K562 (cell line): ENCODE results near the gene FOS. TPM values are rescaled to one million over a fixed set of nuclear protein-coding genes. Genes with fewer than 3 reads are reported as not detected.
A peak's percentile ranks its signal among the peaks of the same experiment; 100 is the strongest.

Experiments
- ARID1B ChIP-seq: fragments of 450-650 bp; IDR thresholded peaks from 2 replicates; pipeline ENCODE4 v1.6.1; 2016; ENCODE audit warnings: antibody characterized with exemption, mild to moderate bottlenecking, inconsistent platforms
- BRD9 ChIP-seq: fragments of 450-650 bp; IDR thresholded peaks from 2 replicates; pipeline ENCODE4 v1.6.1; 2018; ENCODE audit warnings: low read depth; ENCODE audit not compliant: partially characterized antibody
- CBFA2T3 ChIP-seq: fragments of 450-650 bp; IDR thresholded peaks from 2 replicates; pipeline ENCODE4 v1.6.1; 2017
- CCNT2 ChIP-seq: IDR thresholded peaks from 2 replicates; pipeline ENCODE4 v1.6.1; 2011; ENCODE audit warnings: borderline replicate concordance, low read depth, mild to moderate bottlenecking, moderate library complexity, mixed read lengths, low read length; ENCODE audit not compliant: insufficient read length; ENCODE audit errors: extremely low read depth
- CHD4 ChIP-seq: fragments of 200-600 bp; sonication (generic); IDR thresholded peaks from 3 replicates; pipeline ENCODE4 v1.6.1; 2012; ENCODE audit warnings: low read depth, mild to moderate bottlenecking, mixed read lengths, low read length, inconsistent platforms; ENCODE audit not compliant: insufficient read depth, insufficient replicate concordance, poor library complexity, severe bottlenecking
- CREBBP ChIP-seq: IDR thresholded peaks from one replicate; pipeline ENCODE4 v1.6.1; 2012; ENCODE audit warnings: low read depth, mild to moderate bottlenecking, control low read depth, inconsistent platforms, low read length
- KLF16 ChIP-seq: IDR thresholded peaks from 2 replicates; pipeline ENCODE4 v1.6.1; 2016; ENCODE audit warnings: antibody characterized with exemption
- L3MBTL2 ChIP-seq: fragments of 450-650 bp; IDR thresholded peaks from 2 replicates; pipeline ENCODE4 v1.6.1; 2016; ENCODE audit warnings: mild to moderate bottlenecking, moderate library complexity
- NFRKB ChIP-seq: fragments of 450-650 bp; IDR thresholded peaks from 2 replicates; pipeline ENCODE4 v1.6.1; 2016; ENCODE audit warnings: low read depth
- NR2C2 ChIP-seq, 2 experiments: fragments of 200-800 bp in 1 of 2; sonication (Bioruptor generic) in 1 of 2; sonication (generic) in 1 of 2; formaldehyde crosslinking in 1 of 2; IDR thresholded peaks; 2 replicates each; pipeline versions ENCODE4 v1.6.1 to v1.8.0; 2016 to 2022; ENCODE audit warnings: mild to moderate bottlenecking in 1 of 2, missing compliant biosample characterization in 1 of 2, missing genetic modification characterization in 1 of 2, missing genetic modification reagents in 1 of 2
- RAD21 ChIP-seq, 2 experiments: fragments of 250-450 bp in 1 of 2; fragments of 450-650 bp in 1 of 2; sonication (Bioruptor Pico) in 1 of 2; formaldehyde crosslinking in 1 of 2; IDR thresholded peaks in 1 of 2; conservative IDR thresholded peaks in 1 of 2; 2 replicates each; pipeline versions ENCODE4 v1.4.0 to v1.8.0; 2020 to 2022; ENCODE audit warnings: mild to moderate bottlenecking in 2 of 2, moderate library complexity in 1 of 2
- RUNX1 ChIP-seq: sonication (generic); IDR thresholded peaks from 2 replicates; pipeline ENCODE4 v1.6.1; 2016; ENCODE audit warnings: antibody characterized with exemption, low read depth
- SMAD1 ChIP-seq: fragments of 150-350 bp; IDR thresholded peaks from 2 replicates; pipeline ENCODE4 v1.6.1; 2014; ENCODE audit warnings: low read length, low read depth; ENCODE audit not compliant: partially characterized antibody
- THRAP3 ChIP-seq: fragments of 450-650 bp; IDR thresholded peaks from 2 replicates; pipeline ENCODE4 v1.6.1; 2016; ENCODE audit warnings: mild to moderate bottlenecking, inconsistent platforms, borderline replicate concordance
- TSC22D4 ChIP-seq: fragments of 450-650 bp; IDR thresholded peaks from 2 replicates; pipeline ENCODE4 v1.6.1; 2016; ENCODE audit warnings: missing genetic modification characterization, missing biosample characterization, control low read depth
- ZNF133 ChIP-seq: fragments of 250-450 bp; sonication (Bioruptor Pico); IDR thresholded peaks from 2 replicates; pipeline ENCODE4 v1.4.0; 2020; ENCODE audit warnings: mild to moderate bottlenecking
- polyA plus RNA-seq, 8 experiments: library from polyadenylated mRNA; depleted of rRNA in 4 of 8; stranded (reverse) in 5 of 8; unstranded in 3 of 8; fragments of >200 nt; fragmentation: Nextera tagmentation in 2 of 8; fragmentation: Illumina TruSeq in 1 of 8; extraction: Ambion mirVana in 2 of 8; extraction: Trizol in 1 of 8; gene quantifications; 2 replicates each; pipeline versions ENCODE4 v1.2.1 to v1.2.3, GENCODE V29; 2011 to 2014; ENCODE audit warnings: inconsistent platforms in 1 of 8, missing spikeins in 1 of 8
- total RNA-seq, 7 experiments: library from RNA; depleted of rRNA in 6 of 7; stranded (reverse); fragments of >200 nt in 6 of 7; fragmentation: Illumina TruSeq in 2 of 7; extraction: Trizol in 2 of 7; gene quantifications; 2 replicates each; pipeline versions ENCODE4 v1.2.1 to v1.2.3, GENCODE V29; 2011 to 2021; ENCODE audit warnings: low replicate concordance in 1 of 7
- TF ChIP-seq, protein P1 (sequence below), 3 experiments: IDR thresholded peaks in 2 of 3; conservative IDR thresholded peaks in 1 of 3; 2 replicates each; pipeline ENCODE4 v1.5.1; 2011 to 2012; ENCODE audit warnings: low read length in 3 of 3, mild to moderate bottlenecking in 3 of 3, control low read depth in 2 of 3, improper control_type of control experiment in 1 of 3, inconsistent platforms in 1 of 3, low read depth in 1 of 3, mixed read lengths in 1 of 3, moderate library complexity in 1 of 3; ENCODE audit not compliant: insufficient read depth in 2 of 3
- TF ChIP-seq, protein P2 (sequence below): fragments of 450-650 bp; formaldehyde crosslinking; IDR thresholded peaks from 2 replicates; pipeline ENCODE4 v1.4.0; 2020; ENCODE audit warnings: mild to moderate bottlenecking, moderate library complexity

The FOS gene
- total and polyA plus RNA-seq, 9 of the 15 experiments (the other 6 are each of a cell fraction or from before 2014, with no cell fraction given), result 0.54 to 13.8 (median 8.9) TPM

DNA sequence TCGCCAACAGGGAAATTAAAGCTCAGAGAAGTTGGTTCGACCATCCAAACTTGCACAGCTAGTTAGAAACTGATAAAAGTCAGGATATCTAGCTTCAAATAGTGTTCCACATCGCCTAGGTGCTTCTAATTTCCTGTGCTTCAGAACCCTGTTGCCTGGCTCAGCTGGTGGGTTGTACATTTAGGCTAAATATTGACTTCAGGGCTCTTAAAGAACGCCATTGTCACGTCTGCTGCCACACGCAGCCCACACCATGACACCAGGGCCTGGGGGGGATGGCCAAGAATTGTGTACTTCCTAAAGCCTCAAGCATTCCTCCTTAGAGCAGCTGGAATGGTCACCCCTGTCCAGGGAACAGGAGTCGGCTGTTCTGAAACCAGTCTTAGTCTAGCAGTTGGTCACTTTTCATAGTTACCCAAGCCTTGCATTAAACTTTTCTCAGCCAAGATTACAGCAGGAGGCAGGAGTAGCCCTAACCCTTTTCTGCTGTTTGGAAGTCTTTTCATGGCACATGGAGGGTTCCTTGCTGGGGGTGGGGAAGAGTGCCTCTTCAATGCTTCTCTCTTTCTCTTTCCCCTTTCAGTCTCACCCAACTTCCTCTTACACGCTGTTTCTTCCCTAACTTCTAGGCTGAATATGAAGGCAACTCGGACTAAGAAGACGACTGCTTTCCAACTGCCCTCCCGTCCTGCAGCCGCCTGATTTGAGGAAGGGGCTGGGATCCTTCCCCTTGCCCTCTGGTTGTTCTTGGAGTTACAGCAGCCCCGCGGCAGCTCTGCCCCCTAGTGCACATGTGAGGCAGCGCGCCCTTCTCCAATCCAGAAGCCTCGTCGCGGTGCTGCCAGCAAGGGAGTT, 17.1 kb downstream of the FOS start (continued):
- TF ChIP-seq, protein P1, sequence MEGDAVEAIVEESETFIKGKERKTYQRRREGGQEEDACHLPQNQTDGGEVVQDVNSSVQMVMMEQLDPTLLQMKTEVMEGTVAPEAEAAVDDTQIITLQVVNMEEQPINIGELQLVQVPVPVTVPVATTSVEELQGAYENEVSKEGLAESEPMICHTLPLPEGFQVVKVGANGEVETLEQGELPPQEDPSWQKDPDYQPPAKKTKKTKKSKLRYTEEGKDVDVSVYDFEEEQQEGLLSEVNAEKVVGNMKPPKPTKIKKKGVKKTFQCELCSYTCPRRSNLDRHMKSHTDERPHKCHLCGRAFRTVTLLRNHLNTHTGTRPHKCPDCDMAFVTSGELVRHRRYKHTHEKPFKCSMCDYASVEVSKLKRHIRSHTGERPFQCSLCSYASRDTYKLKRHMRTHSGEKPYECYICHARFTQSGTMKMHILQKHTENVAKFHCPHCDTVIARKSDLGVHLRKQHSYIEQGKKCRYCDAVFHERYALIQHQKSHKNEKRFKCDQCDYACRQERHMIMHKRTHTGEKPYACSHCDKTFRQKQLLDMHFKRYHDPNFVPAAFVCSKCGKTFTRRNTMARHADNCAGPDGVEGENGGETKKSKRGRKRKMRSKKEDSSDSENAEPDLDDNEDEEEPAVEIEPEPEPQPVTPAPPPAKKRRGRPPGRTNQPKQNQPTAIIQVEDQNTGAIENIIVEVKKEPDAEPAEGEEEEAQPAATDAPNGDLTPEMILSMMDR (IDR thresholded peaks at IDR 0.05 in 2 of 3, conservative IDR thresholded peaks at IDR 0.05 in 1 of 3; ENCODE audit: insufficient read depth in 2 of 3, low read depth in 1 of 3, low read length in 3 of 3), result peak; percentile 83 to 91 (median 91)
- TF ChIP-seq NR2C2 (CRISPR knock-in tag; IDR thresholded peaks at IDR 0.05), result no peak
- TF ChIP-seq NR2C2 (tag; IDR thresholded peaks at IDR 0.05), result peak; percentile 31; the same call in 1 of the 2 replicates
- no peak for TF ChIP-seq RUNX1
- peak; percentile 44 for TF ChIP-seq L3MBTL2
- TF ChIP-seq CCNT2, result no peak
- TF ChIP-seq THRAP3, result no peak
- peak; percentile 88 for TF ChIP-seq RAD21 (CRISPR knock-in tag; conservative IDR thresholded peaks at IDR 0.05 in 1 of 2, IDR thresholded peaks at IDR 0.05 in 1 of 2)
- no peak for TF ChIP-seq CHD4
- peak; percentile 96 for TF ChIP-seq BRD9
- TF ChIP-seq, protein P2, sequence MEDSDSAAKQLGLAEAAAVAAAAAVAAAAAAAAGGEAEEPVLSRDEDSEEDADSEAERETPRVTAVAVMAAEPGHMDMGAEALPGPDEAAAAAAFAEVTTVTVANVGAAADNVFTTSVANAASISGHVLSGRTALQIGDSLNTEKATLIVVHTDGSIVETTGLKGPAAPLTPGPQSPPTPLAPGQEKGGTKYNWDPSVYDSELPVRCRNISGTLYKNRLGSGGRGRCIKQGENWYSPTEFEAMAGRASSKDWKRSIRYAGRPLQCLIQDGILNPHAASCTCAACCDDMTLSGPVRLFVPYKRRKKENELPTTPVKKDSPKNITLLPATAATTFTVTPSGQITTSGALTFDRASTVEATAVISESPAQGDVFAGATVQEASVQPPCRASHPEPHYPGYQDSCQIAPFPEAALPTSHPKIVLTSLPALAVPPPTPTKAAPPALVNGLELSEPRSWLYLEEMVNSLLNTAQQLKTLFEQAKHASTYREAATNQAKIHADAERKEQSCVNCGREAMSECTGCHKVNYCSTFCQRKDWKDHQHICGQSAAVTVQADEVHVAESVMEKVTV, result peak; percentile 83
- 0 out of 2 replicates have a peak, but pooled peaks have one; percentile 45 for TF ChIP-seq NFRKB
- TF ChIP-seq CREBBP, result no peak
- no peak for TF ChIP-seq ZNF133 (CRISPR knock-in tag)
- TF ChIP-seq CBFA2T3, result no peak
- TF ChIP-seq ARID1B, result peak; percentile 34; the same call in 1 of the 2 replicates
- no peak for TF ChIP-seq SMAD1
- 0 out of 2 replicates have a peak, but pooled peaks have one; percentile 30 for TF ChIP-seq KLF16
- no peak for TF ChIP-seq TSC22D4 (tag)
